ENCODE results near the gene EFCAB10. TPM values are rescaled to one million over a fixed set of nuclear protein-coding genes. Genes with fewer than 3 reads are reported as not detected.

The EFCAB10 gene
- total and polyA plus RNA-seq, 10 donors, result 0.08 to 1.3 TPM; not detected in 8

GRCh38 chr7:105618016-105618296, 36.7 kb upstream of the EFCAB10 start:
- Histone ChIP-seq H3K4me3 (no peak overlapping the region), H3K27me3 (replicated peaks in 1 of 7) (no peaks in the 10 kb centered on the region), H3K27ac (no peak overlapping the region), H3K4me1 (no peaks in the 10 kb centered on the region), H3K36me3 (peaks cover 2 to 100% (median 73%) of the 10 kb centered on the region in 6 donors), H3K9me3 (no peaks in the 10 kb centered on the region)
- intact Hi-C loops (cut with DNase I; ENCODE audit: low total_unique reads), result no loop called here
- TF ChIP-seq POLR2AphosphoS5 (IDR thresholded peaks at IDR 0.05), result no peak
- no peak for TF ChIP-seq POLR2A (IDR thresholded peaks at IDR 0.05)
- TF ChIP-seq CTCF (IDR thresholded peaks at IDR 0.05 in 8 of 11, conservative IDR thresholded peaks at IDR 0.05 in 3 of 11), result no peak
- WGBS, 5 donors, result 84 to 94% (median 92%) methylated on average over 5 of the region's 5 CpGs
- no peak for DNase-seq

DNA sequence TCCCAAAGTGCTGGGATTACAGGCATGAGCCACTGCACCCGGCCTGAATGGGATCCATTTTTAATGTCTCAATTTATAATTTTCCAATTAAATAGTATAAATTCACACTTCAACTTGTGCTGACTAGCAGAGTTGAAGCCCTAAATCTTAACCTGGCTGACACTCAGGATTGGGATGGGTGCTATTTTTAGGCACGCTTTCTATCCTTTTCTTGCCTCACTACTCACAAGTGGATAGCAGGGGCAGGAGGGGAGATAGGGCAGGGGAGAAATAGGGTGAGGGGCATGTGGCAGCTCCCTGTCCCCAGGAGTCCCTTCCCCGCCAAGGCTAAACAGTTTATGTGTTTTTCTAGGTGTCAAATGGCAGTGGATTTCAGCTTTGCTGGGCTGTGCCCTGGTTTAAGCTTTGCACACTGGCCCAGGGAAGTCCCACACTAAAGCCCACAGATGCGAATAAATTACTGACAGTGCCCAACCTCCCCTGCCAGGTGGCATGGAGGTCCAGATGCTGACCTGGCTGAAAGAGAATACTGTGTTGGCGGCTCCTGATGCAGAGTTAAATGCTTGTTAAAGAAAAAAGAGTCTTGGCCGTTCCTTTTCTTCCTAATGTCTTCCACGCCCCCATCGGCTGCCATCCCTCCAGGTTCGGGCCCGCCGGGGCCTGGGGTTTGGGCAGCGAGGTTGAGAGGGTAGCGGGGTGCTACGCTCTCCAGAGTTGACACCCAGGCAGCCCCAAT, 36.2 kb upstream of the EFCAB10 start:
- Histone ChIP-seq H3K27me3 (replicated peaks in 1 of 7) (no peaks in the 10 kb centered on the region), H3K36me3 (peaks cover 2 to 100% (median 72%) of the 10 kb centered on the region in 6 donors), H3K4me3 (no peak overlapping the region), H3K9me3 (no peaks in the 10 kb centered on the region), H3K4me1 (no peaks in the 10 kb centered on the region), H3K27ac (no peak overlapping the region)
- intact Hi-C loops (cut with DNase I; ENCODE audit: low total_unique reads), result no loop called here
- no peak for DNase-seq
- 93 to 97% (median 95%) methylated on average over 14 of the region's 14 CpGs for WGBS, 5 donors
- TF ChIP-seq POLR2AphosphoS5 (IDR thresholded peaks at IDR 0.05), result no peak
- TF ChIP-seq POLR2A (IDR thresholded peaks at IDR 0.05), result no peak
- TF ChIP-seq CTCF (IDR thresholded peaks at IDR 0.05 in 8 of 11, conservative IDR thresholded peaks at IDR 0.05 in 3 of 11), result no peak

DNA sequence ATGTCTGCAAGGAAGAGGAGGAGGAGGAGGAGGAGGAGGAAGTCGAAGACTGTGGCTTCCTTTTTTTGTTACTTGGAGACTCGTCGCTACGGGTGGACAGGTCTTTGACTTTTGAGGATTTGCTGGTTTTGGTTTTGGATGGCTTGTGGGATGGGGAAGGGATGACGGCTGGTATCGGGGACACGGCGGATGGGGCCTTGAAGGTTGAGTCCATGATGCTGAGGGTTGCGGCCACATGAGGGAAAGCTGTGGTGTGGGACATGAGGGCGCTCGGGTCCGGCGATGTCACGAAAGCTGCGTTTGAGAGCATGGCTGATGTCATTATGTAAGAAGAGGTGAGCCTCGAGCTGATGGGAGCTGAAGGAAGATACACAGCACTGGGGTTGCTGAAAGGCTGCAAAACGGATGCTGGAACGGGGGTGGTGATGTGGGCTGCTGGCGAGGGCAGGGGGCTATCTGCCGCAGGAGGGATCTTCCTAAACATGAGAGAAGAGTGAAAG, 33.1 kb upstream of the EFCAB10 start:
- intact Hi-C loops (cut with DNase I; ENCODE audit: low total_unique reads), result no loop called here
- Histone ChIP-seq H3K4me3 (no peak overlapping the region), H3K27ac (no peak overlapping the region), H3K27me3 (replicated peaks in 1 of 7) (no peaks in the 10 kb centered on the region), H3K4me1 (no peaks in the 10 kb centered on the region), H3K9me3 (no peaks in the 10 kb centered on the region), H3K36me3 (peaks cover 0 to 81% (median 52%) of the 10 kb centered on the region in 6 donors)
- WGBS, 5 donors, result 89 to 94% (median 90%) methylated on average over 20 of the region's 20 CpGs
- no peak for TF ChIP-seq POLR2AphosphoS5 (IDR thresholded peaks at IDR 0.05)
- no peak for TF ChIP-seq POLR2A (IDR thresholded peaks at IDR 0.05)
- TF ChIP-seq CTCF (IDR thresholded peaks at IDR 0.05 in 8 of 11, conservative IDR thresholded peaks at IDR 0.05 in 3 of 11), result no peak
- DNase-seq, result no peak

GRCh38 chr7:105613611-105614330, 32.5 kb upstream of the EFCAB10 start:
- Histone ChIP-seq H3K4me3 (no peak overlapping the region), H3K9me3 (no peaks in the 10 kb centered on the region), H3K27ac (no peak overlapping the region), H3K4me1 (no peaks in the 10 kb centered on the region), H3K27me3 (replicated peaks in 1 of 7) (no peaks in the 10 kb centered on the region), H3K36me3 (peaks cover 0 to 75% (median 49%) of the 10 kb centered on the region in 6 donors)
- TF ChIP-seq POLR2A (IDR thresholded peaks at IDR 0.05), result no peak
- no peak for TF ChIP-seq CTCF (IDR thresholded peaks at IDR 0.05 in 8 of 11, conservative IDR thresholded peaks at IDR 0.05 in 3 of 11)
- TF ChIP-seq POLR2AphosphoS5 (IDR thresholded peaks at IDR 0.05), result peak in 1 of 3 donors; percentile 22
- DNase-seq, result no peak
- intact Hi-C loops (cut with DNase I; ENCODE audit: low total_unique reads), result no loop called here
- WGBS, 5 donors, result 96 to 98% (median 96%) methylated on average over 32 of the region's 32 CpGs

Data from spleen (tissue), 11 donors.